Adrenal gland (tissue), 12 donors: ENCODE measurements around the gene TIMM23. TPM values are rescaled to one million over a fixed set of nuclear protein-coding genes. Genes with fewer than 3 reads are reported as not detected.

Experiments used
- DNase-seq, 7 donors: peaks; one replicate each; pipeline ENCODE4 v3.0.0-alpha.2; 2019 to 2020
- H3K27ac ChIP-seq, 5 donors: fragments of 200-600 bp; sonication (generic) in 4 of 5; 1 replicate in 3 of 5; 2 replicates in 2 of 5; pipeline versions ENCODE4 v1.5.1 to v1.8.0; 2016 to 2020; ENCODE audit warnings: mild to moderate bottlenecking in 1 of 5
- H3K27me3 ChIP-seq: fragments of 200-600 bp; 2 replicates; pipeline ENCODE4 v1.8.0; 2021
- H3K36me3 ChIP-seq, 2 donors: fragments of 200-600 bp; replicated peaks in 1 of 2; 1 replicate in 1 of 2; 2 replicates in 1 of 2; pipeline versions ENCODE4 v1.5.1 to v1.8.0; 2018 to 2022
- H3K4me1 ChIP-seq, 2 donors: fragments of 200-600 bp; replicated peaks in 1 of 2; 1 replicate in 1 of 2; 2 replicates in 1 of 2; pipeline versions ENCODE4 v1.5.1 to v1.8.0; 2018 to 2021
- H3K4me3 ChIP-seq, 4 donors: fragments of 200-600 bp; sonication (generic) in 3 of 4; one replicate each; pipeline ENCODE4 v1.5.1; 2016 to 2018
- H3K9me3 ChIP-seq, 3 donors: fragments of 200-600 bp; sonication (generic) in 1 of 3; replicated peaks in 1 of 3; 1 replicate in 2 of 3; 2 replicates in 1 of 3; pipeline versions ENCODE4 v1.5.1 to v1.8.0; 2016 to 2021
- CTCF ChIP-seq, 6 experiments: fragments of 450-650 bp in 4 of 6; fragments of 200-600 bp in 2 of 6; sonication (generic) in 1 of 6; IDR thresholded peaks; 1 replicate in 5 of 6; 2 replicates in 1 of 6; pipeline versions ENCODE4 v1.5.1 to v1.8.0; 2016 to 2021; ENCODE audit warnings: antibody characterized with exemption in 6 of 6, mild to moderate bottlenecking in 2 of 6, moderate library complexity in 1 of 6
- POLR2A ChIP-seq, 2 donors: fragments of 450-650 bp; IDR thresholded peaks; one replicate each; pipeline ENCODE4 v1.6.1; 2017; ENCODE audit warnings: antibody characterized with exemption in 2 of 2, mild to moderate bottlenecking in 2 of 2, moderate library complexity in 1 of 2
- WGBS, 4 donors: extraction: QIAGEN DNeasy Blood & Tissue Kit in 2 of 4; methylation state at CpG; one replicate each; pipeline versions ENCODE4 v1.1.5 to v1.1.7; 2013 to 2017; 5-methylcytosine and 5-hydroxymethylcytosine counted together
- intact Hi-C, 2 donors: fragments of 100-400 bp; cut with DNase I; formaldehyde crosslinking; loops; one replicate each; pipeline versions ENCODE4 v1.14.1 to v1.15.0; 2022 to 2023
- polyA plus RNA-seq, 3 donors: library from polyadenylated mRNA; stranded (reverse); fragments of 200-250 nt in 2 of 3; fragments of 350-450 nt in 1 of 3; fragmentation: Illumina TruSeq in 1 of 3; extraction: RNeasy Lipid Tissue Mini Kit (QIAGEN cat#74804) in 1 of 3; gene quantifications; one replicate each; pipeline ENCODE4 v1.2.3, GENCODE V29; 2013 to 2014
- total RNA-seq, 9 donors: library from RNA; depleted of rRNA in 4 of 9; stranded (reverse); fragments of >200 nt in 4 of 9; fragments of 120-200 nt in 1 of 9; fragmentation: NEBNext Ultra II Directional in 1 of 9; extraction: Animal tissue kit (Norgen Biotek cat#: 25700) in 1 of 9; gene quantifications; one replicate each; pipeline versions ENCODE4 v1.1.0 to v1.2.4, GENCODE V29; 2013 to 2023
- donor health status: healthy with polysubstance abuse.
- donor health status: Bipolar disorder and iron deficiency.
- donor health status: DM: yes; HTN: yes; CAD: no.
- donor health status: DM: no; HTN: no; CAD: no.
- donor health status: DM: no; HTN: no; CAD: no.
- donor health status: DM: yes; HTN: yes; CAD: no.

The TIMM23 gene
- total and polyA plus RNA-seq, 12 donors = 47.2 to 135 (median 67.4) TPM

- Histone ChIP-seq H3K4me3 (no peak overlapping the region), H3K27ac (peak overlapping the region in 1 of 5 donors; percentile 53), H3K27me3 (no peaks in the 10 kb centered on the region), H3K36me3 (no peaks in the 10 kb centered on the region), H3K9me3 (no peaks in the 10 kb centered on the region), H3K4me1 (peaks cover 0 to 8% of the 10 kb centered on the region in 2 donors)
- WGBS, 4 donors = 46 to 67% (median 50%) methylated on average over 8 of the region's 8 CpGs
- intact Hi-C loops = no loop called here
- TF ChIP-seq POLR2A (IDR thresholded peaks at IDR 0.05) (no peak), CTCF (IDR thresholded peaks at IDR 0.05) (peak in 2 of 6 experiments; percentile 16 to 23)
- peak in 4 of 7 donors; percentile 15 to 37 (median 22) for DNase-seq
Measured at GRCh38 chr10:46035923-46036849, 63.9 kb downstream of the TIMM23 start.

DNA sequence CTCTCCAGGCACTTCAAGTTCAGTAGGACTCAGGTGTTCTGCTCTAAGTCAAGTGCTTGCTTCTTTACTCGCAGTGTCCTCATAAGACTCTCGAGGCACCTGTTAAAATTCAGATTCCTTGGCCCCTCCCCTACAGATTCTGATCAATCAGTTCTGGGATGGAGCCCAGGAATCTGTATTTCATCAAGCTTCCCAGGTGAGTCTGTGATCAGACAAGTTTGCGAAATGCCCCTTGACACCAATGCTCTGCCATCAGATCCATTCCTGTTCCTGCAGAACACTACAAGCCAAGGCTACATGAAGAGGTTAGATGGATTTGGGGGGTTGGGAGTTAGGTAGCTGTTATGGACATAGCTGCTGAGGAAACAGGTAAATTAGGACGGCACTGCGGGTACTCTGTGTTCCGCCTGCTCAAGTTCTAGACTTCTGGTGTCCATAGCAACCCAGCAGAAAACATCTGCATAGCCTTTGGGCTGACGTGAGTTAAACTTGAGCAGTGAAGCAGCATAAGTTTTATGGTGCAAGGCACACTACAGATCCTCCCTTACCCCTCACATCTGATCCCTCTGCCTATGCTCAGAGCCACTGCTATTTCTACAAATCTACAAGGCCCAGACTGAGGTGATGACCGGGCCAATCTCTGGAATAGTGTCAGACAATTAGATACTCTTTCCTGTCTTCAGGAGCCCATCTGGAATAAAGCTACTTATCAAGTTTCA is 65.0 kb downstream of the TIMM23 start:
- TF ChIP-seq POLR2A (IDR thresholded peaks at IDR 0.05) (no peak), CTCF (IDR thresholded peaks at IDR 0.05) (no peak)
- Histone ChIP-seq H3K9me3 (no peaks in the 10 kb centered on the region), H3K27me3 (no peaks in the 10 kb centered on the region), H3K4me1 (peaks cover 0 to 8% of the 10 kb centered on the region in 2 donors), H3K36me3 (no peaks in the 10 kb centered on the region), H3K27ac (no peak overlapping the region), H3K4me3 (no peak overlapping the region)
- no peak for DNase-seq
- intact Hi-C loops = no loop called here
- WGBS, 4 donors = 88 to 95% (median 91%) methylated on average over 7 to 8 of the region's 8 CpGs

- intact Hi-C loops = no loop called here
- Histone ChIP-seq H3K27me3 (no peaks in the 10 kb centered on the region), H3K4me3 (no peak overlapping the region), H3K36me3 (no peaks in the 10 kb centered on the region), H3K9me3 (no peaks in the 10 kb centered on the region), H3K4me1 (peaks cover 0 to 8% of the 10 kb centered on the region in 2 donors), H3K27ac (no peak overlapping the region)
- no peak for DNase-seq
- TF ChIP-seq POLR2A (IDR thresholded peaks at IDR 0.05) (no peak), CTCF (IDR thresholded peaks at IDR 0.05) (no peak)
- 73 to 88% (median 82%) methylated on average over 3 of the region's 3 CpGs for WGBS, 4 donors
Measured at GRCh38 chr10:46040004-46040403, 67.7 kb downstream of the TIMM23 start.

- TF ChIP-seq CTCF (IDR thresholded peaks at IDR 0.05) (no peak), POLR2A (IDR thresholded peaks at IDR 0.05) (no peak)
Measured at GRCh38 chr10:46042527-46042926, 70.2 kb downstream of the TIMM23 start.

More at GRCh38 chr10:46042527-46042926, 70.2 kb downstream of the TIMM23 start:
- no peaks in the 10 kb centered on the region for H3K36me3 ChIP-seq
- no peak for DNase-seq
- no peaks in the 10 kb centered on the region for H3K27me3 ChIP-seq
- H3K4me3 ChIP-seq = no peak overlapping the region
- intact Hi-C loops = no loop called here
- no peaks in the 10 kb centered on the region for H3K4me1 ChIP-seq
- WGBS, 4 donors = 43 to 65% (median 55%) methylated on average over 4 of the region's 4 CpGs
- no peaks in the 10 kb centered on the region for H3K9me3 ChIP-seq
- H3K27ac ChIP-seq = no peak overlapping the region
